Activated CD4-positive, alpha-beta memory T cell treated with anti-CD3 and anti-CD28 coated beads, Interleukin-2, amount 10 ng/mL, durations not matched to agents 7 days and 5 days (primary cell): Measurements from ENCODE around the gene NHLRC2. TPM values are rescaled to one million over a fixed set of nuclear protein-coding genes. Genes with fewer than 3 reads are reported as not detected.

Source experiments
- CTCF ChIA-PET: fragments of 350-600 bp; sonication (Branson Sonifier 250); formaldehyde crosslinking; loops from one replicate; lab custom pipeline; 2021; ENCODE audit warnings: antibody characterized with exemption, inconsistent platforms; lab: Charles Lee
- POLR2A ChIA-PET: fragments of 350-600 bp; sonication (Branson Sonifier 250); formaldehyde crosslinking; loops from one replicate; lab custom pipeline; 2021; ENCODE audit warnings: antibody characterized with exemption; lab: Charles Lee
- DNase-seq: peaks from one replicate; pipeline ENCODE4 v3.0.0-alpha.2; 2020
- H3K27ac Mint-ChIP-seq: one replicate; pipeline ENCODE4 v1.8.0; 2021; ENCODE audit warnings: mild to moderate bottlenecking, mixed read lengths
- H3K27me3 Mint-ChIP-seq: one replicate; pipeline ENCODE4 v1.8.0; 2021; ENCODE audit warnings: mixed read lengths
- H3K36me3 Mint-ChIP-seq: one replicate; pipeline ENCODE4 v1.8.0; 2021; ENCODE audit warnings: low read depth, mixed read lengths
- H3K4me1 Mint-ChIP-seq: one replicate; pipeline ENCODE4 v1.8.0; 2021; ENCODE audit warnings: mixed read lengths
- H3K4me3 Mint-ChIP-seq: one replicate; pipeline ENCODE4 v1.8.0; 2021; ENCODE audit warnings: mild to moderate bottlenecking, mixed read lengths
- H3K9me3 Mint-ChIP-seq: one replicate; pipeline ENCODE4 v1.8.0; 2021; ENCODE audit warnings: mixed read lengths
- total RNA-seq, 2 experiments: library from RNA; stranded (reverse); gene quantifications; one replicate each; pipeline ENCODE4 v1.2.3, GENCODE V29; 2021

Gene NHLRC2
- total RNA-seq, 2 experiments from 2014 or later: 29.5 to 29.9 TPM

- Mint-ChIP-seq H3K36me3 (peaks cover 11% of the 10 kb centered on the region), H3K27me3 (peaks cover 12% of the 10 kb centered on the region), H3K4me3 (no peak overlapping the region), H3K9me3 (peaks cover 8% of the 10 kb centered on the region), H3K4me1 (peaks cover 5% of the 10 kb centered on the region), H3K27ac (no peak overlapping the region)
- no peak for DNase-seq
- ChIA-PET CTCF (no interaction called here), POLR2A (no interaction called here)
These were observed 65.7 kb downstream of the NHLRC2 start for GRCh38 chr10:113920114-113920513.

DNA sequence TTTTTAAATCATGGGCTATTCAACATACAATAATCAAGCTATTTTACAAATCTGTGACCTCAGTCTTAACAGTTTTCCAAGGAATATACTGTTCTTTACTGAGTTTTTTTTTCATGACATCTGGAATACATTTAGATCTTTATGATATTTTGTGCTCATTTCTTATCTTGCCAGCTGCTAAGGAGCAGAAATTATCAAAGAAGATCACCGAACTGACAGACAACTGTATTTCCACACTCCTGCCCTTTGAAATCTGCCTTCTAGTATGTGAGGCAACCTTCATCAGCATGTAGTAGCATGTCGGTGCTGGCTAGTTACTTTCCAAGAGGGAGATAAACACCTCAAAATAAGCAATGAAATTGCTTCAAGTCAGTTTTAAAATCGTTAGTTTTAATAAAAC lies 66.4 kb downstream of the NHLRC2 start:
- CTCF ChIA-PET: no interaction called here
- Mint-ChIP-seq H3K27me3 (peaks cover 16% of the 10 kb centered on the region), H3K4me3 (no peak overlapping the region), H3K4me1 (peaks cover 3% of the 10 kb centered on the region), H3K27ac (no peak overlapping the region), H3K9me3 (peaks cover 12% of the 10 kb centered on the region), H3K36me3 (peaks cover 11% of the 10 kb centered on the region)
- POLR2A ChIA-PET: no interaction called here
- DNase-seq: no peak

- H3K27me3 Mint-ChIP-seq: peaks cover 20% of the 10 kb centered on the region
- H3K36me3 Mint-ChIP-seq: peaks cover 10% of the 10 kb centered on the region
These were observed 67.3 kb downstream of the NHLRC2 start for GRCh38 chr10:113921561-113922370.

DNA sequence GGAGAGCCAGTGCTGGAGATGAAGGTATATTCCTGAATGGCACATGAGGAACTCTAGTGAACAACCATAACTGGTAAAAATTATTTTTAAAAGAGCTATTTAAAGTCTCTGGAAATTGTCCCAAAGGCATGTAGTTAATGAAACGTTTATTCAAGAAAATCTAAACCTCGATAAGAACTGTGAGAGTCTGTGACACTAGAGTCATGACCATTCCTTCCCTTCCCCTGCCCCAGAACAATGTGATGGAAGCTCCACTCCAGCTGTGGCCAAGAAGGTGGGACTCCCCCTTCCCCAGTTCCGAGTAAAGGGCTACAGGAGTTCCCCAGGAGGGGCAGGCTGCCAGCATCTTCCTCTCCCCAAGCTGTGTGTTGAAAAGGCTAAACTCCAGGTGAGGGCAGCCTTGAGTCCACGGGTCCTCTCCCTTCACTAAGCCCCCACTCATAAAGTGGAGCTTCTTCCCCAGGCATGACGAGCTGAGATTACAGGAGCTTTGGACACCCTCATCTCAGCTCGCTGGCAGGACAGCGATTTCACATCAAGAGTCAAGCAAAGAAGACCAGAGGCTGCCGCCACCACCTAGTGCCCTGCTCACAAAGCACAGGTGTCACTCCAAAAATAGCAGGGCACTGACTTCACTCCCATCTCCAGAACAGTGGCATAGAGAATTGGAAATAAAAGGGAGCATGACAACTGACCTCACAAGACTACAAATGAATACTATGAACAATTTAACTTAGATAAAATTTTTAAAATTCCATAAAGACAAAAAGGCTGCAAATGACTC lies 68.5 kb downstream of the NHLRC2 start:
- CTCF ChIA-PET: interaction anchor here (0.6 kb wide), 1 partner anchor 166 kb away, joined by 5 read pairs; no protein-coding TSS in a partner anchor

More at GRCh38 chr10:113921561-113922370, 67.3 kb downstream of the NHLRC2 start:
- no peak overlapping the region for H3K4me3 Mint-ChIP-seq
- H3K9me3 Mint-ChIP-seq: peaks cover 12% of the 10 kb centered on the region
- ChIA-PET POLR2A (interaction anchor here (1.2 to 1.3 kb wide), 2 partner anchors 9 to 40 kb away, joined by 3 to 4 read pairs; no protein-coding TSS in a partner anchor), CTCF (no interaction called here)
- DNase-seq: no peak
- H3K4me1 Mint-ChIP-seq: no peaks in the 10 kb centered on the region
- no peak overlapping the region for H3K27ac Mint-ChIP-seq

DNA sequence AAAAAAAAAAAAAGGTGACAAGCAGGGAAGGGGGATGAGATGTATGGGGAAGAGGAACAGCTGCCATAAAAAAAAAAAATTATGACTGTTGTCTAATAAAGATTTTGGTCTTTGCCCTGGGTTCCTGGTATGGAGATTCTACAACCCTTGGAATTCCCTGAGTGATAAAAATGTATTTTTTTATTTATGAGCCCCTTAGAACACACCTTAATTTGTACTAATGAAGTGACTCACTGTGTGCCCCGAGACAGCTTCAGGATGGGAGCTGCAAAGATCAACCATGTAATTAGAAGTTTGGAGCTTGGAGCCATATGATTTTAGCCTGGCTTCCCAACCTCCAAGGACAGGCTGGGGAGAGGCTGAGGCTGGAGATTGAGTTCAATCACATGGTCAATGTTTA lies 69.7 kb downstream of the NHLRC2 start:
- H3K9me3 Mint-ChIP-seq: peaks cover 12% of the 10 kb centered on the region
- no peaks in the 10 kb centered on the region for H3K4me1 Mint-ChIP-seq
- DNase-seq: no peak
- no peak overlapping the region for H3K27ac Mint-ChIP-seq
- CTCF ChIA-PET: no interaction called here
- H3K36me3 Mint-ChIP-seq: no peaks in the 10 kb centered on the region
- no peak overlapping the region for H3K4me3 Mint-ChIP-seq
- POLR2A ChIA-PET: no interaction called here
- H3K27me3 Mint-ChIP-seq: peaks cover 30% of the 10 kb centered on the region

More for the DNA sequence above, 68.5 kb downstream of the NHLRC2 start:
- H3K4me1 Mint-ChIP-seq: no peaks in the 10 kb centered on the region
- peaks cover 24% of the 10 kb centered on the region for H3K27me3 Mint-ChIP-seq
- DNase-seq: no peak
- peaks cover 12% of the 10 kb centered on the region for H3K9me3 Mint-ChIP-seq
- H3K36me3 Mint-ChIP-seq: no peaks in the 10 kb centered on the region
- POLR2A ChIA-PET: interaction anchor here (0.7 to 1.3 kb wide), 2 partner anchors 11 to 39 kb away, joined by 3 read pairs; no protein-coding TSS in a partner anchor
- no peak overlapping the region for H3K27ac Mint-ChIP-seq
- no peak overlapping the region for H3K4me3 Mint-ChIP-seq

DNA sequence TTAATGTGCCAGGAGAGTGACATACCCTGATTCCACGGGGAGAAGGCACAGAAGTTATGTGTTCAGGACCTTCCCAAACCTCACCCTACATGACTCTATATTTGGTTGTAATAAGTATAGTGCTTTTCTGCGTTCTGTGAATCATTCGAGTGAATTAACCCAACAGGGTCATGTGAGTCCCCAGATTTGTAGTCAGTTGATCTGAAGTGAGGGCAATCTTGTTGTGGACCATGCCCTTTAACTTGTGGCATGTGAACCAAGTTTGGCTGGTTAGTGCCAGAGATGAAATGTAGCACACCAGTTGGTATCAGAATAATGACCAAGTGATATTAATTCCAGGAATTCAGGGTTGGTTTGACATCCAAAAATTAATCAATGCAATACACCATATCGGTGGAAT lies 70.2 kb downstream of the NHLRC2 start:
- no peak overlapping the region for H3K4me3 Mint-ChIP-seq
- peaks cover 32% of the 10 kb centered on the region for H3K27me3 Mint-ChIP-seq
- DNase-seq: no peak
- H3K36me3 Mint-ChIP-seq: no peaks in the 10 kb centered on the region
- no peaks in the 10 kb centered on the region for H3K4me1 Mint-ChIP-seq
- POLR2A ChIA-PET: no interaction called here
- H3K27ac Mint-ChIP-seq: no peak overlapping the region
- peaks cover 12% of the 10 kb centered on the region for H3K9me3 Mint-ChIP-seq
- CTCF ChIA-PET: no interaction called here

DNA sequence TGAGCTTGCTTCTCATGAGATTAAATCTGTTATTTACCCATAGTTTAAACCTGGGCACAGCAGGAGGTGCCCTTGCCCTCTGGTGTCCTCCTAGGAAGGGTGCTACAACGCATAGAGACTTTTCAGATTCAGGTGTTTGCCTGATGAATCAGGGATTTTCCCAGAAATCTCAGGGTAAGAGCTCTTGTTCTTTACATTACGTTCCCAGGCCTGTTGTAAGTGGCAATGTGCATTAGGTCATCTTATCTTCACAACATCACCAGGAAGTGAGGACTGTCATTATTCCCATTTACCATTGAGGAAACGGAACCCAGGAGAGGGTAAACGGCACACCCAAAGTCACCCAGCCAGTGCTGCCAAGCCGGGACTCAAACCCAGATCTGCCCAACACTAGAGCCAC lies 73.0 kb downstream of the NHLRC2 start:
- no peak overlapping the region for H3K4me3 Mint-ChIP-seq
- POLR2A ChIA-PET: no interaction called here
- peaks cover 12% of the 10 kb centered on the region for H3K9me3 Mint-ChIP-seq
- peaks cover 35% of the 10 kb centered on the region for H3K27me3 Mint-ChIP-seq
- H3K27ac Mint-ChIP-seq: no peak overlapping the region
- H3K4me1 Mint-ChIP-seq: no peaks in the 10 kb centered on the region
- H3K36me3 Mint-ChIP-seq: no peaks in the 10 kb centered on the region
- CTCF ChIA-PET: no interaction called here
- no peak for DNase-seq

- peaks cover 35% of the 10 kb centered on the region for H3K27me3 Mint-ChIP-seq
- no peak overlapping the region for H3K27ac Mint-ChIP-seq
- H3K9me3 Mint-ChIP-seq: peaks cover 12% of the 10 kb centered on the region
- no peak for DNase-seq
- ChIA-PET POLR2A (no interaction called here), CTCF (interaction anchor here (1.0 kb wide), 1 partner anchor 16 kb away, joined by 3 read pairs; no protein-coding TSS in a partner anchor)
- no peaks in the 10 kb centered on the region for H3K4me1 Mint-ChIP-seq
- no peaks in the 10 kb centered on the region for H3K36me3 Mint-ChIP-seq
- no peak overlapping the region for H3K4me3 Mint-ChIP-seq
These were observed 74.4 kb downstream of the NHLRC2 start for GRCh38 chr10:113928830-113929229.

- Mint-ChIP-seq H3K27ac (no peak overlapping the region), H3K4me3 (no peak overlapping the region), H3K27me3 (peaks cover 29% of the 10 kb centered on the region), H3K9me3 (peaks cover 8% of the 10 kb centered on the region), H3K36me3 (no peaks in the 10 kb centered on the region), H3K4me1 (no peaks in the 10 kb centered on the region)
- ChIA-PET POLR2A (no interaction called here), CTCF (interaction anchor here (1.0 kb wide), 1 partner anchor 17 kb away, joined by 3 read pairs; no protein-coding TSS in a partner anchor)
- no peak for DNase-seq
These were observed 75.1 kb downstream of the NHLRC2 start for GRCh38 chr10:113929522-113929921.

DNA sequence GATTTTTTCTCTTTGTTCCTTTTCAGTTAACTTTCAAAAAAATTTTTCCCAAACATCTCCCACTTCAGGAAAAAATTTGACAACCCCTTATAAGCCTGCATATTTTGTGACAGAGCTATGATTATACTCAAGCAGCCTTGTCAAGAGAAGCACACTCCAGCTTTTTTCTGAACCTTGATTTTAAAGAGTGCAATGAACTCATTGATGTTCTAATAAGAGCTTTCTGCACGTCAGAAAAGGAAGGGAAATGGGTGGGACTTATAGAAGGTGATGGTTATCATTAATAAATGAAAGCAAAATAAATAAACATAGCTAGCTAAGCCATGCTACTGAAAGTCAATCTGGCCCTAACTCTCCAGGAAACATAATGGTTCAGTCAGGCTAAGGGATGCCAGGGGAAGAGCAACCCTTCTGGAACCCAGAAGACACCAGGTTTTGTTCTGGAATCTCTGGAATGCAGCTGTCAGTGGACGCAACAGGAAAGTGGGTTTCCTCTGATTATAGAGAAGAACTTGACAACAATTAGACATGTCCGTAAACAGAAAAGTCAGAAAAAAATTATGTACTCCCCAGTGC lies 76.1 kb downstream of the NHLRC2 start:
- no peak overlapping the region for H3K27ac Mint-ChIP-seq
- DNase-seq: no peak
- ChIA-PET CTCF (no interaction called here), POLR2A (interaction anchor here (0.6 to 1.5 kb wide), 2 partner anchors 9 to 1400 kb away, joined by 3 to 4 read pairs; no protein-coding TSS in a partner anchor)
- H3K9me3 Mint-ChIP-seq: no peaks in the 10 kb centered on the region
- H3K4me1 Mint-ChIP-seq: no peaks in the 10 kb centered on the region
- H3K4me3 Mint-ChIP-seq: no peak overlapping the region
- no peaks in the 10 kb centered on the region for H3K36me3 Mint-ChIP-seq
- peaks cover 23% of the 10 kb centered on the region for H3K27me3 Mint-ChIP-seq

- H3K27me3 Mint-ChIP-seq: peaks cover 16% of the 10 kb centered on the region
- H3K27ac Mint-ChIP-seq: no peak overlapping the region
- H3K4me3 Mint-ChIP-seq: no peak overlapping the region
- ChIA-PET CTCF (no interaction called here), POLR2A (no interaction called here)
- H3K9me3 Mint-ChIP-seq: no peaks in the 10 kb centered on the region
- no peaks in the 10 kb centered on the region for H3K4me1 Mint-ChIP-seq
- H3K36me3 Mint-ChIP-seq: no peaks in the 10 kb centered on the region
- DNase-seq: no peak
These were observed 78.4 kb downstream of the NHLRC2 start for GRCh38 chr10:113932854-113933253.

- Mint-ChIP-seq H3K27me3 (peaks cover 18% of the 10 kb centered on the region), H3K36me3 (no peaks in the 10 kb centered on the region), H3K9me3 (no peaks in the 10 kb centered on the region), H3K4me1 (no peaks in the 10 kb centered on the region), H3K27ac (no peak overlapping the region), H3K4me3 (no peak overlapping the region)
- CTCF ChIA-PET: no interaction called here
- POLR2A ChIA-PET: no interaction called here
- DNase-seq: no peak
These were observed 79.6 kb downstream of the NHLRC2 start for GRCh38 chr10:113933894-113934532.
